ENCODE results near the gene FXYD5. TPM values are rescaled to one million over a fixed set of nuclear protein-coding genes. Genes with fewer than 3 reads are reported as not detected.

The FXYD5 gene
- total and polyA plus RNA-seq, 9 of the 15 experiments (the other 6 are each of a cell fraction or from before 2014, with no cell fraction given), result 104 to 537 (median 174) TPM

GRCh38 chr19:35105411-35106290 is 48.9 kb upstream of the FXYD5 start (continued):
- no peak for TF ChIP-seq TFE3 (CRISPR knock-in tag; IDR thresholded peaks at IDR 0.05)
- TF ChIP-seq RBM34 (IDR thresholded peaks at IDR 0.05; ENCODE audit: borderline replicate concordance, insufficient read depth, low read length), result no peak
- TF ChIP-seq BRF2 (IDR thresholded peaks at IDR 0.05; ENCODE audit: borderline replicate concordance, insufficient read depth, insufficient read length), result no peak
- no peak for TF ChIP-seq ZNF124 (CRISPR knock-in tag; IDR thresholded peaks at IDR 0.05)
- TF ChIP-seq NELFE (IDR thresholded peaks at IDR 0.05; ENCODE audit: insufficient read depth, insufficient read length), result no peak
- TF ChIP-seq SMARCC2 (IDR thresholded peaks at IDR 0.05; ENCODE audit: low read depth), result no peak
- no peak for TF ChIP-seq CUX1 (CRISPR knock-in tag; IDR thresholded peaks at IDR 0.05)
- TF ChIP-seq ZKSCAN1 (IDR thresholded peaks at IDR 0.05; ENCODE audit: low read depth, low read length), result no peak; the same call in 1 of the 2 replicates
- TF ChIP-seq ZNF253 (CRISPR knock-in tag; conservative IDR thresholded peaks at IDR 0.05), result no peak
- TF ChIP-seq TCF7 (IDR thresholded peaks at IDR 0.05; ENCODE audit: borderline replicate concordance), result no peak
- no peak for TF ChIP-seq ZNF184 (CRISPR knock-in tag; IDR thresholded peaks at IDR 0.05)
- no peak for TF ChIP-seq ZNF512 (tag; IDR thresholded peaks at IDR 0.05)
- TF ChIP-seq ZNF583 (CRISPR knock-in tag; IDR thresholded peaks at IDR 0.05), result no peak
- TF ChIP-seq NKRF (IDR thresholded peaks at IDR 0.05; ENCODE audit: borderline replicate concordance), result peak; percentile 46; the same call in 1 of the 2 replicates
